Liver (tissue), 9 donors: ENCODE data around the gene AFF4. TPM values are rescaled to one million over a fixed set of nuclear protein-coding genes. Genes with fewer than 3 reads are reported as not detected.

Experiments
- DNase-seq: peaks from one replicate; pipeline ENCODE4 v3.0.0-alpha.2; 2017; ENCODE audit warnings: low spot score
- H3K27ac ChIP-seq, 2 donors: one replicate each; pipeline ENCODE4 v1.7.0; 2013; ENCODE audit warnings: inconsistent platforms in 2 of 2, low read length in 2 of 2, control low read depth in 1 of 2, low read depth in 1 of 2, mild to moderate bottlenecking in 1 of 2
- H3K27me3 ChIP-seq, 4 donors: one replicate each; pipeline versions ENCODE4 v1.6.1 to v1.7.0; 2013; ENCODE audit warnings: low read length in 3 of 4, inconsistent platforms in 1 of 4, mild to moderate bottlenecking in 1 of 4, moderate library complexity in 1 of 4; ENCODE audit not compliant: control insufficient read depth in 4 of 4, insufficient read depth in 4 of 4
- H3K36me3 ChIP-seq, 4 donors: one replicate each; pipeline versions ENCODE4 v1.6.1 to v1.7.0; 2013; ENCODE audit warnings: low read length in 3 of 4, mild to moderate bottlenecking in 3 of 4, low read depth in 1 of 4, moderate library complexity in 1 of 4; ENCODE audit not compliant: control insufficient read depth in 4 of 4, insufficient read depth in 3 of 4
- H3K4me1 ChIP-seq, 4 donors: one replicate each; pipeline versions ENCODE4 v1.6.1 to v1.7.0; 2013; ENCODE audit warnings: low read length in 3 of 4, mild to moderate bottlenecking in 3 of 4, moderate library complexity in 1 of 4; ENCODE audit not compliant: control insufficient read depth in 4 of 4, insufficient read depth in 4 of 4
- H3K4me3 ChIP-seq, 3 donors: one replicate each; pipeline versions ENCODE4 v1.6.1 to v1.7.0; 2013; ENCODE audit warnings: low read length in 3 of 3, control low read depth in 1 of 3, low read depth in 1 of 3, mild to moderate bottlenecking in 1 of 3
- H3K9ac ChIP-seq, 2 donors: one replicate each; pipeline ENCODE4 v1.7.0; 2013; ENCODE audit warnings: low read length in 2 of 2, mild to moderate bottlenecking in 2 of 2, moderate library complexity in 2 of 2, control low read depth in 1 of 2, low read depth in 1 of 2
- H3K9me3 ChIP-seq, 4 donors: one replicate each; pipeline versions ENCODE4 v1.6.1 to v1.7.0; 2013; ENCODE audit warnings: low read length in 3 of 4; ENCODE audit not compliant: control insufficient read depth in 4 of 4
- CTCF ChIP-seq: fragments of 150-350 bp; IDR thresholded peaks from 2 replicates; pipeline ENCODE4 v1.5.1; 2017; ENCODE audit warnings: improper control_type of control experiment, low read depth, low read length; ENCODE audit not compliant: missing input control
- EGR1 ChIP-seq, 2 donors: IDR thresholded peaks; 2 replicates each; pipeline ENCODE4 v1.6.1; 2016 to 2018; ENCODE audit warnings: antibody characterized with exemption in 2 of 2, low read depth in 2 of 2
- FOXA1 ChIP-seq: IDR thresholded peaks from 2 replicates; pipeline ENCODE4 v1.6.1; 2016; ENCODE audit warnings: antibody characterized with exemption
- FOXA2 ChIP-seq: IDR thresholded peaks from 2 replicates; pipeline ENCODE4 v1.6.1; 2016; ENCODE audit warnings: antibody characterized with exemption
- GABPA ChIP-seq, 2 donors: IDR thresholded peaks in 1 of 2; conservative IDR thresholded peaks in 1 of 2; 2 replicates each; pipeline ENCODE4 v1.6.1; 2016; ENCODE audit warnings: antibody characterized with exemption in 2 of 2, mild to moderate bottlenecking in 1 of 2, moderate library complexity in 1 of 2
- HNF4A ChIP-seq, 2 donors: conservative IDR thresholded peaks; 2 replicates each; pipeline ENCODE4 v1.6.1; 2016; ENCODE audit warnings: antibody characterized with exemption in 2 of 2, mild to moderate bottlenecking in 2 of 2
- HNF4G ChIP-seq: IDR thresholded peaks from 2 replicates; pipeline ENCODE4 v1.6.1; 2016; ENCODE audit warnings: antibody characterized with exemption
- JUND ChIP-seq, 2 donors: IDR thresholded peaks; 2 replicates each; pipeline ENCODE4 v1.6.1; 2016; ENCODE audit warnings: antibody characterized with exemption in 2 of 2
- NR2F2 ChIP-seq: IDR thresholded peaks from 2 replicates; pipeline ENCODE4 v1.6.1; 2016; ENCODE audit warnings: antibody characterized with exemption
- RAD21 ChIP-seq, 2 donors: IDR thresholded peaks; 2 replicates each; pipeline ENCODE4 v1.6.1; 2016; ENCODE audit warnings: antibody characterized with exemption in 2 of 2, mild to moderate bottlenecking in 2 of 2
- RXRA ChIP-seq, 2 donors: IDR thresholded peaks; 2 replicates each; pipeline ENCODE4 v1.6.1; 2017 to 2018; ENCODE audit warnings: antibody characterized with exemption in 2 of 2, mild to moderate bottlenecking in 1 of 2
- SP1 ChIP-seq: IDR thresholded peaks from 2 replicates; pipeline ENCODE4 v1.6.1; 2018; ENCODE audit warnings: antibody characterized with exemption, mild to moderate bottlenecking
- TAF1 ChIP-seq: conservative IDR thresholded peaks from 2 replicates; pipeline ENCODE4 v1.6.1; 2016; ENCODE audit warnings: antibody characterized with exemption, mild to moderate bottlenecking
- YY1 ChIP-seq: IDR thresholded peaks from 2 replicates; pipeline ENCODE4 v1.6.1; 2016; ENCODE audit warnings: antibody characterized with exemption, mild to moderate bottlenecking
- ZBTB33 ChIP-seq: IDR thresholded peaks from 2 replicates; pipeline ENCODE4 v1.6.1; 2016; ENCODE audit warnings: antibody characterized with exemption
- WGBS: extraction: QIAGEN DNeasy Blood & Tissue Kit; methylation state at CpG from one replicate; pipeline ENCODE4 v1.1.7; 2013; 5-methylcytosine and 5-hydroxymethylcytosine counted together
- polyA plus RNA-seq, 2 donors: library from polyadenylated mRNA; stranded (reverse) in 1 of 2; unstranded in 1 of 2; fragments of 200-250 nt in 1 of 2; fragments of >200 nt in 1 of 2; fragmentation: Nextera tagmentation in 1 of 2; extraction: Ambion mirVana in 1 of 2; gene quantifications; one replicate each; pipeline versions ENCODE4 v1.2.1 to v1.2.3, GENCODE V29; 2013 to 2015
- total RNA-seq, 2 donors: library from RNA; depleted of rRNA; stranded (reverse); fragments of >200 nt; gene quantifications; one replicate each; pipeline ENCODE4 v1.2.3, GENCODE V29; 2014
- TF ChIP-seq, protein P1 (sequence below): IDR thresholded peaks from 2 replicates; pipeline ENCODE4 v1.6.1; 2016; ENCODE audit warnings: antibody characterized with exemption
- donor health status: healthy.
- donor health status: healthy.
- donor health status: healthy.
- donor health status: healthy.
- donor health status: healthy.

AFF4 gene
- total and polyA plus RNA-seq, 4 donors = 5.5 to 19.1 (median 16.9) TPM

GRCh38 chr5:132952829-132953228, 10.6 kb downstream of the AFF4 start:
- Histone ChIP-seq H3K9ac (no peak overlapping the region), H3K4me3 (no peak overlapping the region), H3K36me3 (peaks cover 0 to 5% (median 2%) of the 10 kb centered on the region in 4 donors), H3K4me1 (peaks cover 0 to 16% (median 3%) of the 10 kb centered on the region in 4 donors), H3K9me3 (no peaks in the 10 kb centered on the region), H3K27me3 (no peaks in the 10 kb centered on the region), H3K27ac (no peak overlapping the region)
- no peak for DNase-seq
- TF ChIP-seq, protein P1, sequence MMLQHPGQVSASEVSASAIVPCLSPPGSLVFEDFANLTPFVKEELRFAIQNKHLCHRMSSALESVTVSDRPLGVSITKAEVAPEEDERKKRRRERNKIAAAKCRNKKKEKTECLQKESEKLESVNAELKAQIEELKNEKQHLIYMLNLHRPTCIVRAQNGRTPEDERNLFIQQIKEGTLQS = no peak
- TF ChIP-seq YY1 (no peak), FOXA2 (no peak), GABPA (IDR thresholded peaks at IDR 0.05 in 1 of 2, conservative IDR thresholded peaks at IDR 0.05 in 1 of 2) (no peak), HNF4G (no peak), HNF4A (conservative IDR thresholded peaks at IDR 0.05) (no peak), RXRA (IDR thresholded peaks at IDR 0.05) (no peak), CTCF (no peak), ZBTB33 (no peak), FOXA1 (no peak), TAF1 (no peak), EGR1 (IDR thresholded peaks at IDR 0.05; ENCODE audit: low read depth in 2 of 2) (no peak), SP1 (no peak)
- 96% methylated on average over 2 of the region's 2 CpGs for WGBS

DNA sequence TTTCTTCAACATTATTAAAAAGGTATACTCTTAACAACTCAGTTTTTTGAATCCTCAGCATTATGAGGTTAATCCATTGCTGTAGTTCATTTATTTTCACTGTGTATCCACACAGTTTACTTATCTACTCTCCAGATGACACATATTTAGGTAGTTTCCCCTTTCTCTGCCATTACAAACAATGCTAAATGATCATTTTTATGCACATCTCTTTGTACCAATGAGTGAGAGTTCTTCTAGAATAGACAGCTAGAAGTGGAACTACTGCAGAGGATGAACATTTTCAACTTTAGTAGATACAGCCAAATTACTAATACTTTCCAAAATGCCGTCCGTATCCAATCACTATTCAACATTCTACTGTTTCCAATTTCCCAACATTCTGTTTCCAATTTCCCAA, 11.5 kb downstream of the AFF4 start:
- TF ChIP-seq RAD21 (IDR thresholded peaks at IDR 0.05) = no peak
- no peak for TF ChIP-seq FOXA1
- TF ChIP-seq SP1 = no peak
- TF ChIP-seq HNF4A (conservative IDR thresholded peaks at IDR 0.05) = no peak
- no peak for TF ChIP-seq EGR1 (IDR thresholded peaks at IDR 0.05; ENCODE audit: low read depth in 2 of 2)
- TF ChIP-seq GABPA (IDR thresholded peaks at IDR 0.05 in 1 of 2, conservative IDR thresholded peaks at IDR 0.05 in 1 of 2) = no peak
- no peak for TF ChIP-seq JUND (IDR thresholded peaks at IDR 0.05)
- no peak for TF ChIP-seq ZBTB33
- TF ChIP-seq YY1 = no peak
- no peak for TF ChIP-seq NR2F2
- no peak for TF ChIP-seq TAF1
- no peak for TF ChIP-seq FOXA2
- Histone ChIP-seq H3K27me3 (no peaks in the 10 kb centered on the region), H3K9me3 (no peaks in the 10 kb centered on the region), H3K4me3 (no peak overlapping the region), H3K27ac (no peak overlapping the region), H3K4me1 (peaks cover 0 to 16% (median 3%) of the 10 kb centered on the region in 4 donors), H3K9ac (no peak overlapping the region), H3K36me3 (peaks cover 0 to 5% (median 2%) of the 10 kb centered on the region in 4 donors)
- 99% methylated on average over 2 of the region's 2 CpGs for WGBS
- DNase-seq = no peak
